HG02970 (cell line): ENCODE results near the gene GPC3.

Experiments used
- ATAC-seq: cut with Tn5 transposase; IDR thresholded peaks from one replicate; pipeline ENCODE4 v1.9.1; 2021; ENCODE audit warnings: mild to moderate bottlenecking, moderate library complexity, moderate number of reproducible peaks; ENCODE audit not compliant: unreplicated experiment, low FRiP score

Gene GPC3

GRCh38 chrX:133587071-133587470, 398.3 kb downstream of the GPC3 start:
- ATAC-seq: no peak

DNA sequence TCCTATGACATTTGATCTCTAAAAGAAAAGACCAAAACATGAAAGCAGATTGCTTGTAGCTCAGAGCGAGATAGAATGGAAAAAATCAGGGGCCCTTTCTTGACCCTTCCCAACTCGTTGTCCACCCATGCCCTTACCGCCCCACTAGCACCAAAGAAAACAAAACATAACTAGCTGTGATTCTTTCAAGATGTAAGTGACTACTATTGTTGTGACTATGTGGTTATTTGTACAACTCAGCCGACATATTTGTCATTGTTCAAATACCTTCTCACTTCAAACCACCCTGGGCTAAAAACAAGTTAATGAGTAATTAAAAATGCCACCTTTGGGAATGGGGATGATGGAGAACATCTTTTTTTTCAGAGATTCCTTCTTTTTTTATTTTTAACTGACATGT, 399.0 kb downstream of the GPC3 start:
- no peak for ATAC-seq

GRCh38 chrX:133583825-133584224, 401.6 kb downstream of the GPC3 start:
- no peak for ATAC-seq

GRCh38 chrX:133580625-133581024, 404.8 kb downstream of the GPC3 start:
- ATAC-seq: no peak

- no peak for ATAC-seq
These were observed 405.8 kb downstream of the GPC3 start for GRCh38 chrX:133579631-133580030.

- no peak for ATAC-seq
These were observed 408.5 kb downstream of the GPC3 start for GRCh38 chrX:133576876-133577275.

- ATAC-seq: no peak
These were observed 409.8 kb downstream of the GPC3 start for GRCh38 chrX:133575501-133576136.

GRCh38 chrX:133574716-133575115, 410.7 kb downstream of the GPC3 start:
- ATAC-seq: no peak

DNA sequence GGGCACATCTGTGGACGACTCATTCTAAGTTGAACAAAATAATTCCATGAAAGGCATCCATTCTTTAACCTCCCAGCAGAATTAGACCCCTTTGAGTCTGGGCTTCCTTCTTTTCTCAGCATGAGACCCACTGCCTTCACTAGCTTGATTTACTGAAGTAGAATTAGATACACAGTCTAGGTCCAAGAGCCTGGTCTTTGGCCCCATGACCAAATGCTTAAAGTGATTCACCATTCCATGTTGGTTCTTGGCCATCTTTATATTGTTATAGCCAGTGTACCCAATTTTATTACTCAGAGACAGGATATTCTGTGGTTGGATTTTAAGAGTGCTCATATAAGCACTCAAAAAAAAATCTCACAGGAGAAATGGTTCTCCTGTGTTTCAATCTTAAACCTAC, 414.8 kb downstream of the GPC3 start:
- no peak for ATAC-seq

DNA sequence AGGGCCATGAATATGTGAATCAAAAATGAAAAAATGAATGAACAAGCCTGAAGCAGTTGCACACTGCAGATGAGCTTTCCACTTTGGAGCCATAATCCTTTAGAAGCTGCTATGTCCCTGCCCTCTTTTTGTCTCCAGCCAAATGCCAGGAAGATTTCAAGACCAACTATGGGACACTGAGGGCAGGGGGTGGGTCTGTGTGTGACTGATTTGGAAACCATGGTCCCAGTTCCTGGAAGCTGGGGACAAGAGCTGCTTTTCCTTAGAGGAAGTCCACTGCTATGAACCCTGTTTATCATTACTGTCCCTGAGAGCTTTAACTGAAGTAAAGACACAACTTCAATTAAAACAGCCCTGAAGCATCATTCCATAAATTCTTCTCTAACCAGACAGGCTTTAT, 416.2 kb downstream of the GPC3 start:
- ATAC-seq: no peak

DNA sequence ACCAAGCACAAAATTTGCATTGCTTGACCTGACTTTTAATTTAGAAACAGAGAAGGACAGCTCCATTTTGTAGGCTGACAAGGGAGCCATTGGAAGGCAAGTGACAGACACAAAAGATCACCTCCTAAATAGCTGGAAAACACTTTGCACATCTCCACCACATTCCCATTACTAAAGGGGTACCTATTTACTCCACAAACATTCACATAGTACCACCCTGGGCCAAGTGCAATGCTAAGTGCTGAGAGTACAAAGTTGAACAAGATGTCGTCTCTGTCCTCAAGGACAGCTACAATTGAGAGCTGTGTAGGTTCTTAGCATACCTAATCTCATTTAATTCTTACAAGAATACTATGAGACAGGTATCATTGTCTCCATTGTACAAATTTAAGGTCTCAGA, 417.3 kb downstream of the GPC3 start:
- no peak for ATAC-seq

- ATAC-seq: no peak
These were observed 418.5 kb downstream of the GPC3 start for GRCh38 chrX:133566876-133567275.

DNA sequence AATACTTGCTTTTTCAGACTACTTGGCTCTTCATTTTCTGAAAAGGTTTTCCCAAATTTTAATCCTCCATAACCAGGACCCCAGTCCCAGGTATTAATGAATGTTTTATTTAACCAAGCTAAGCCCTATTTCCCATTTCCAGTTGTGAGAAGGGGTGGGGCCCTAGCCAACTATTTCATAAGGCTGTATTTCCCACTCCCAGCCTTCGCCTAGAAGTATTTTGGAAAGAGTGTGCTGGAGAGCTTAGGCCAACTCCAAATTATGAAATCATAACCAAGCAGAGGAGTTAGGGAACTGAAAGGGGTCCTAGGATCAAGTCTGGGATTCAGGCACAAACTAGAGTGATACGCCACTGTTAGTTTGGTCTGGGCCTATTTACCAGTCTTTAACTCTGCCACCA, 421.7 kb downstream of the GPC3 start:
- no peak for ATAC-seq

DNA sequence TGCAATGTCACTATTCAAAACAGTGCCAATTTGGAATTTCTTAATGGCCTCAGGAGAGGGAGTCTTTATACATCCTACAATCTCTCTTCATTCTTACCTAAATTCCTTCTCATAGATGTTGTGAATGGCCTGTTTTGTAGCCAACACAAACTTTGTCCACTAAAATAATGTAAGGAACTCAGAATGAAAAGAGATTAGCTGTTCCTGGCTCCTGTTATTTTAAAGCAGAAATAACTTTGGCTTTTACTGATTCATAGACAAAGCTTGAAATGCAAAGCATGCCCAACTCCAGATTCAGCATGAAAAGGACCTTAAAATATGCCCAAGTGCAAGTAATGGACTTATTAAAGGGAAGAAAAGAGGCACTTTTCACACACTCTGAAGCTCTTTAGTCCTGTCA, 424.1 kb downstream of the GPC3 start:
- ATAC-seq: no peak

DNA sequence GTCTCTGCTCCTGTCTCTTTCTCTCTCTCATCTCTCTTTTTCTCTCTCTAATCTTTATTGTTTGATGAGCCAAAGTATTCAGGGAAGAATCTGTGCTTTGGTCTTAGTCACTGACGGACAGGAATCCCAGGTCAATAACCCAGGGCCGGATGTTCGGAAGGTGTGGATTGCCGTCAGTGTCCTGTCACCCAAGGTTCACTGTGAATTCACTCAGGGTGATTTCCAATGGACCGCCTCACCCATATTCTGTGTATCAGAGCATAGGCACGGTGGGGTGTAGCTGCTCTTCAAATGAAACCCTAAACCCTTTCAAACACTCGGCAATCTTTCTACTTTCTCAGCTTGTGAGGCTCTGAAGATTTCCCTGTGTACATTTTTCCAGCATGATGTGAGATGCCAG, 425.5 kb downstream of the GPC3 start:
- ATAC-seq: no peak

DNA sequence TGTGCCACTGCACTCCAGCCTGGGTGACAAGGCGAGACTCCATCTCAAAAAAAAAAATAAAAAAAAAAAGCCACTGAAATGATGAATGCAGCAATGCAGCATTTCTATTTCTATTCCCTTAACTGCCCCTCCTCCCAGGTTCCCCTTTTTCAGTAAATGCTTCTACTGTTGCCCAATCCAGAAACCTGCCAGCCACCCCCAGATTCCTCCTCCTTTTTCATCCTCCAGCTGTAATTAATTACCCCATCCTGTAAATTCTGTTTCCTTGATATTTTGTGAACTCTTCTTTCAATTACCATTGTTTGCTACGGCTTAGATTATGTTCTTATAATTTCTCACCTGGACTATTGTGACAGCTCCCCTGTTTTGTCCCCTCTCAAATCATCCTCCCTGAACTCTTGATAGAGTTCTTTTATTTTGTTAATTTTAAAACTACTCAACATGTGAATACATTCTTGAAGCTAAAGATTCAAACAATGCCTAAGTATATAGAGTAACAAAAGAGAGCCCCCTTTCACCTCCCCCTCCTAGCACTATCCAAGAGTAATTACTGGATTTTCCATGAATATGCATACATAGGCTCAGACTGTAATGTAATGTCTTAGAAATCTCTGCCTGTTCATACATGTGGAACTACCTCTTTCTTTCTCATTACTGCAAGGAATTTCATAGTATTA, 429.5 kb downstream of the GPC3 start:
- ATAC-seq: no peak

GRCh38 chrX:133550665-133551485, 434.5 kb downstream of the GPC3 start:
- ATAC-seq: no peak

DNA sequence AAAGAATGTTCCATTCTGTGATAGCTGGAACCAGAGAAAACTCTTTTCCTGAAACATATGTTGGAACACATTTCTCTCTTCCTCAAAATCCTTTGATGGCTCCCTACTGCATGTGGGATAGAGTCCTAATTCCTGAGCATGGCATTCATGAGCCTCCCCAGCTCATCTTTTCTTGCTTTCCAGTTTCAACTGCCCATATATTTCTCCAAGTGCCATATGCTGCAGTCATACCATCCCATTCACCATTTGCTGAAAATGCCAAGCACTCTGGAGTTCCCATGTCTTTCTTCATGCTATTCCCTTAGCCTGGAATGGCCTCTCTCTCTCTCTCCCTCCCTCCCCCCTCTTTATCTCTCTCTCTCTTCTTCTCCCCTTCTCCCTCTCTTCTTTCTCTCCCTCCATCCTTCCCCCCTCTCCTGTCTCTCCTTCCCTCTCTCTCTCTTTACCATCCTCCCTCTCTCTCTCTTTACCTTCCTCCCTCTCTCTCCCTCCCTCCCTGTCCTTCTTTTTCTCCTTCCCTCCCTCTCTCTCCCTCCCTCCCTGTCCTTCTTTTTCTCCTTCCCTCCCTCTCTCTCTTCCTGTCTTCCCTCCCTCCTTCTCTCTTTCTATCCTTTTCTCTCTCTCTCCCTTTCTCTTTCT, 436.0 kb downstream of the GPC3 start:
- no peak for ATAC-seq

- ATAC-seq: no peak
These were observed 439.0 kb downstream of the GPC3 start for GRCh38 chrX:133546441-133546840.

GRCh38 chrX:133544778-133545177, 440.6 kb downstream of the GPC3 start:
- ATAC-seq: no peak

- no peak for ATAC-seq
These were observed 441.3 kb downstream of the GPC3 start for GRCh38 chrX:133544115-133544514.
